ENCODE results near the gene NHLH2.

DNA sequence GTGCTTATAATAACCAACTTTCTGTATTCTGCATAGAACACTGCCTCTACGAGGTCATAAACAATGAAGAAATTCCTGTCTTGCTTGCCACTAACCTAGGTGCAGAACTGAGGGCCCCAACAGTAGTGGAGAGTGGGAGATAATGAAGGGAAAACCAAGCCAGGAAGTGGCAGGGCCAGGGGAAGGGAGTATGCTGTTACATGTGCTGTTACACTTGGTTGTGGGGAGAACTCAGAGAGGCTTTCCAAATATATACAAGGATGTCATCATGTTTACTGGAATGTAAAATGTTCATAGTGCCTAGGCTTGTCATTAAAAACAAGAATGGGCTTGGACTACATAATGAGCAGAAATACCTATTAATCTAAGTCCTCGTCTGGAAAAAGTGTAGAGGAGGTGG is 31.1 kb downstream of the NHLH2 start:
- TF ChIP-seq, protein P1, sequence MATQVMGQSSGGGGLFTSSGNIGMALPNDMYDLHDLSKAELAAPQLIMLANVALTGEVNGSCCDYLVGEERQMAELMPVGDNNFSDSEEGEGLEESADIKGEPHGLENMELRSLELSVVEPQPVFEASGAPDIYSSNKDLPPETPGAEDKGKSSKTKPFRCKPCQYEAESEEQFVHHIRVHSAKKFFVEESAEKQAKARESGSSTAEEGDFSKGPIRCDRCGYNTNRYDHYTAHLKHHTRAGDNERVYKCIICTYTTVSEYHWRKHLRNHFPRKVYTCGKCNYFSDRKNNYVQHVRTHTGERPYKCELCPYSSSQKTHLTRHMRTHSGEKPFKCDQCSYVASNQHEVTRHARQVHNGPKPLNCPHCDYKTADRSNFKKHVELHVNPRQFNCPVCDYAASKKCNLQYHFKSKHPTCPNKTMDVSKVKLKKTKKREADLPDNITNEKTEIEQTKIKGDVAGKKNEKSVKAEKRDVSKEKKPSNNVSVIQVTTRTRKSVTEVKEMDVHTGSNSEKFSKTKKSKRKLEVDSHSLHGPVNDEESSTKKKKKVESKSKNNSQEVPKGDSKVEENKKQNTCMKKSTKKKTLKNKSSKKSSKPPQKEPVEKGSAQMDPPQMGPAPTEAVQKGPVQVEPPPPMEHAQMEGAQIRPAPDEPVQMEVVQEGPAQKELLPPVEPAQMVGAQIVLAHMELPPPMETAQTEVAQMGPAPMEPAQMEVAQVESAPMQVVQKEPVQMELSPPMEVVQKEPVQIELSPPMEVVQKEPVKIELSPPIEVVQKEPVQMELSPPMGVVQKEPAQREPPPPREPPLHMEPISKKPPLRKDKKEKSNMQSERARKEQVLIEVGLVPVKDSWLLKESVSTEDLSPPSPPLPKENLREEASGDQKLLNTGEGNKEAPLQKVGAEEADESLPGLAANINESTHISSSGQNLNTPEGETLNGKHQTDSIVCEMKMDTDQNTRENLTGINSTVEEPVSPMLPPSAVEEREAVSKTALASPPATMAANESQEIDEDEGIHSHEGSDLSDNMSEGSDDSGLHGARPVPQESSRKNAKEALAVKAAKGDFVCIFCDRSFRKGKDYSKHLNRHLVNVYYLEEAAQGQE (IDR thresholded peaks at IDR 0.05; ENCODE audit: insufficient read depth in 1 of 2, low read depth in 2 of 2, low read length in 2 of 2) = no peak
- TF ChIP-seq POLR2AphosphoS5 (IDR thresholded peaks at IDR 0.05; ENCODE audit: low read depth, low read length) (no peak), SIN3A (IDR thresholded peaks at IDR 0.05; ENCODE audit: borderline replicate concordance, insufficient read depth, low read length) (no peak)
